ENCODE measurements around the gene CLEC5A.

Gene CLEC5A

DNA sequence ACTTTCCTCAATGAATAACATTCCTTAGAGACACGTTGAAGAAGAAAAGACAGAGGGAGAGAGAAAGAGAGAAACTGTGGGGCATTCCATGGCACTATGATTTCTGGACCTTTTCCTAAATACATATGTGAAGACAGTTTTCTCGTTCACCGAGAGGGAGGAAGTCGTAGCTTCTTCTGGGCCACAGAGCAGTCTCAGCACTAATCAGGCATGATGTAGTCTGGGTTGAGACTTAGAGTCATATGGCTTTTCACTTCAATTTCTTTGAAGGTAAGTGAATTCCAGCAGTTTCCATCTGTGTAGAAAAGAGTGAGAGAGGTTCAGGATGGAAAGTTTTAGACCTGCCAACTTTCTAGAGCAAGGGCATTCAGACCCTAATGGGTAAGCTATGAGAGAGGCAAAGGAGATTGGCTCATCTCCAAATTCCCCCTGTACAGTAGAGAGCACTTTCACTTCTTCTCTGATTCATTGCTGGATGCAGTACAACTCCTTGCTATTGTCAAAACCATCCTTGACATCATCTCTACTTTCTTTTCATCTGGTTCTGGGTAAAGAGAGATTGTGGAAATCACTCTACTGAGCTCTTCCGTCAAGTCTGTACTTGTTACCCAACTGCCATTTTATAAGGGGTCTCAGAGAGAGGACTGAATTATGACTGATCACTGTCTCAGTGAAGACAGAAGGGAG is 62.1 kb downstream of the CLEC5A start:
- Mint-ChIP-seq H3K36me3 (ENCODE audit: insufficient read depth) (no peaks in the 10 kb centered on the region), H3K27ac (ENCODE audit: low read depth) (no peak overlapping the region), H3K4me3 (no peak overlapping the region), H3K27me3 (peaks cover 14% of the 10 kb centered on the region), H3K4me1 (no peaks in the 10 kb centered on the region), H3K9me3 (no peaks in the 10 kb centered on the region)
- no peak for ATAC-seq (replicated peaks; ENCODE audit: extremely low read depth, poor library complexity, severe bottlenecking)
- no peak for DNase-seq (ENCODE audit: low spot score in 2 of 2)

DNA sequence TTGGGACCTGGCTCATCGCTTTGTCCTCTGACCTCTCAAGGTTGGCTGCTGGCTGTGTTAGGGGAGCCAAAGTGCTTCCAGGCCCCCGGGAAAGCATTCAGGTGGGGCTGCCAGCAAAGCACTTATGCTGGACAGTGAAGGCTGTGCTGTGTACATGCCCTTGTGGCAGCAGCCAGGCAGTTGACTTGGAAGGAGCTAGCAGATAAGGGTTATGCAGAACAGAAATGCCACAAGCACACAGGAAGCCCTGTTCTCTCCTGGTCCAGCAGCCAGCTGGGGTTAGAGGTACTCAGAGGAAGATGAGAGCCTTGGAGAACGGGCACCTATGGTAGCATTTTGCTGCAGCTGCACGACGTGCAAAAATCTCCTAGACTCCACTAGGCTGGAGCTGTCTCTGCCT is 65.8 kb downstream of the CLEC5A start:
- H3K4me3 Mint-ChIP-seq: no peak overlapping the region
- ATAC-seq (replicated peaks; ENCODE audit: extremely low read depth, poor library complexity, severe bottlenecking): no peak
- no peaks in the 10 kb centered on the region for H3K36me3 Mint-ChIP-seq (ENCODE audit: insufficient read depth)
- H3K4me1 Mint-ChIP-seq: no peaks in the 10 kb centered on the region
- no peak for DNase-seq (ENCODE audit: low spot score in 2 of 2)
- peaks cover 4% of the 10 kb centered on the region for H3K27me3 Mint-ChIP-seq
- no peaks in the 10 kb centered on the region for H3K9me3 Mint-ChIP-seq
- no peak overlapping the region for H3K27ac Mint-ChIP-seq (ENCODE audit: low read depth)

DNA sequence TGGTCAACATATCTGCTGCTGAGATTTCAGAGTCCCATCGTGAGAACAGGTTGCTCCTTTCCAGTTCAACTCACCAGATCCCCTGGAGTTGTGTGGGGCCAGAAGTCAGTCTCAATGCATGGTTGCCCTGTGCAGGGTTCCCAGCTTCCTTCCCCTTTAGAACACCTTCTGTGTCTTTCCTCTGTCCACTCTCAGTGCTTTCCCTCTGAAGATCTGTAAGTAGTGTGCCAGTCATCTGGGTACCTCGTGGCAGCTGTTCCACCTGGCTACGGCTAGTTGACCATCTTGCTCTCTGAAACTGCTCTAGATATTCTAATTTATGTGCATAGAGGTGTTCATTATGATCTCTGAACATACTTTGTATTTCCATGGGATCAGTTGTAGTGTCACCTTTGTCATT is 69.4 kb downstream of the CLEC5A start:
- Mint-ChIP-seq H3K27me3 (no peaks in the 10 kb centered on the region), H3K27ac (ENCODE audit: low read depth) (no peak overlapping the region), H3K9me3 (no peaks in the 10 kb centered on the region), H3K4me1 (no peaks in the 10 kb centered on the region), H3K4me3 (no peak overlapping the region), H3K36me3 (ENCODE audit: insufficient read depth) (no peaks in the 10 kb centered on the region)
- DNase-seq (ENCODE audit: low spot score in 2 of 2) (no peak), ATAC-seq (replicated peaks; ENCODE audit: extremely low read depth, poor library complexity, severe bottlenecking) (no peak)
